ENCODE data around the gene SUV39H2.

The SUV39H2 gene

DNA sequence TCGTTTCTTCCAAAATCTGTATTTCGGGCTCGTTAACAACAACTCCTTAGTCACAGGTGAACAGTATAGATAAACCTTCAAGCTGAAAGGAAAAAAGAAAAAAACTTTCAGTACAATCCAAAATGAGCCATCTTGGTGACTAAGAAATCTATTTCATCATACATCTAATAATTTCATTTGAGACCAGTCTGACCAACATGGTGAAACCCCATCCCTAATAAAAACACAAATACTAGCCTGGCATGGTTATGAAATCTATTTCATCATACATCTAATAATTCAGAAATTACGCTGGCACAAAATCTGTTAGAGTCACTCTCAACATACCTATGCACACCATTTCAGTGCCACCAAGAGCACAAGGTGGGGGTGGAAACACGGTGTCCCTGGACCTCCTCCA, 66.4 kb downstream of the SUV39H2 start:
- in situ Hi-C loops (cut with MboI; ENCODE audit: low sequenced_read_pairs, unreplicated experiment), result no loop called here

DNA sequence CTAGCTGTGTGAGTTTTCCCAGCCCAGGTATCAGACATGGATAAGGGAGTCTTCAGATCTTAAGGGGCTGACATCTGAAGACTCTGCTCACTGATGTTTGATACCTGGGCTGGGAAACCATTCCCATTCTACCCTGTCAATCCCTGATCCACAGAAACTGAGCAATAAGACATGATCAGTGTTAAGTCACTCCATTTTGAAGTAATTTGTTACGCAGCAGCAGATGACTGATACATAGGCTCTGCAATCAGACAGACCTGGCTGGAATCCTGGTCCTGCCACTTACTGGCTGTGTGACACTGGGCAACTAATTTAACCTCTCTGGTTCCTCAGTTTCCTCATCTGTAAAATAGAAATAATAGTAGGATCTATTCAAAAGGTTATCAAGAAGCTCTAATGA, 68.6 kb downstream of the SUV39H2 start:
- DNase-seq (ENCODE audit: low spot score), result no peak
- TF ChIP-seq, protein P1, sequence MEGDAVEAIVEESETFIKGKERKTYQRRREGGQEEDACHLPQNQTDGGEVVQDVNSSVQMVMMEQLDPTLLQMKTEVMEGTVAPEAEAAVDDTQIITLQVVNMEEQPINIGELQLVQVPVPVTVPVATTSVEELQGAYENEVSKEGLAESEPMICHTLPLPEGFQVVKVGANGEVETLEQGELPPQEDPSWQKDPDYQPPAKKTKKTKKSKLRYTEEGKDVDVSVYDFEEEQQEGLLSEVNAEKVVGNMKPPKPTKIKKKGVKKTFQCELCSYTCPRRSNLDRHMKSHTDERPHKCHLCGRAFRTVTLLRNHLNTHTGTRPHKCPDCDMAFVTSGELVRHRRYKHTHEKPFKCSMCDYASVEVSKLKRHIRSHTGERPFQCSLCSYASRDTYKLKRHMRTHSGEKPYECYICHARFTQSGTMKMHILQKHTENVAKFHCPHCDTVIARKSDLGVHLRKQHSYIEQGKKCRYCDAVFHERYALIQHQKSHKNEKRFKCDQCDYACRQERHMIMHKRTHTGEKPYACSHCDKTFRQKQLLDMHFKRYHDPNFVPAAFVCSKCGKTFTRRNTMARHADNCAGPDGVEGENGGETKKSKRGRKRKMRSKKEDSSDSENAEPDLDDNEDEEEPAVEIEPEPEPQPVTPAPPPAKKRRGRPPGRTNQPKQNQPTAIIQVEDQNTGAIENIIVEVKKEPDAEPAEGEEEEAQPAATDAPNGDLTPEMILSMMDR (IDR thresholded peaks at IDR 0.05; ENCODE audit: borderline replicate concordance, control extremely low read depth, extremely low read depth, insufficient read depth, missing control alignments), result no peak

More for the DNA sequence above, 66.4 kb downstream of the SUV39H2 start:
- no peak for DNase-seq (ENCODE audit: low spot score)
- TF ChIP-seq, protein P1 (IDR thresholded peaks at IDR 0.05; ENCODE audit: borderline replicate concordance, control extremely low read depth, extremely low read depth, insufficient read depth, missing control alignments), result no peak

DNA sequence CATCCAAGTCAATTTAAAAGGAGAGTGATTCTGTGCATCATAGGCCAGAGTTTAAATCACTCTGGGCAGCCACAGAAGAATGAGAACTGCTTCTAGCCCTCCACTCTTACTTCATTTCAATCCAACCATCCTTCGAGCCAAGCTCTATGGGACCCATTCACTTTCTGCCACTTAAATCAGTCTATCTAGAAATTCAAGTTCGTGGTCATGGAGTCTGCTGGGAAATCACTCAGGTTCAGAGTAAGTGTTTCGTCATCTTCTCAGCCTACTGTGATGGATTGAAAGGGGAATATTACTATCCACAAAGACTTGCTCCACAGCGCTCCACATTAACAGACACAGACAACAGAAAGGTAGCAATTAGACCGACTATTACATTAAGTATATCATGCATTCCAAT, 70.6 kb downstream of the SUV39H2 start:
- in situ Hi-C loops (cut with MboI; ENCODE audit: low sequenced_read_pairs, unreplicated experiment), result no loop called here

More for the DNA sequence above, 68.6 kb downstream of the SUV39H2 start:
- in situ Hi-C loops (cut with MboI; ENCODE audit: low sequenced_read_pairs, unreplicated experiment), result no loop called here

DNA sequence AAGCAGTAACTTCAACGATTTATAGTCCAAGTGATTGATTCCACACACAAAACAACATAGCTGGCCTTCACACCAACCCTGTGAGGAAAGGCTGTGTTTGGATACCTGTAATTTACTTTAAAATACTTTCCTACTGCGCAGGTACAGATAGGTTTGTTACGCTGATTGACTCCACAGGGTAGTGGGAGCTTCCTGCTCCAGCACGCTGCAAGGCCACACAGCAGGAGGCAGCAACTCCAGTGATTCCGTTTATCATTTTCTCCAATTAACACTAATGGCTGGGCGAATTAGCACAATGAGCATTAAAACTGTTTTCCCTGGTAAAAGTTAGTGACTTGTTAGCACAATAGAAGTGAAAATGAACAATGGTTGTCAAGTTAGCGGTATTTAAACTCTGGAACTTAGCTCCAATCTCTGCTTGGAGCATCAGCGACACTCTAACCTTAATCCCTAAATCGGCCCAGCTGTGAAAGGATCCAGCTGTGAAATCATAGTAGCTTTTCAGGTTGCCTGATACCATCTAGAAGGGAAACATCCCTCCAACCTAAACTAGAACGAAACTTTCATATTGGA, 74.3 kb downstream of the SUV39H2 start:
- TF ChIP-seq, protein P1 (IDR thresholded peaks at IDR 0.05; ENCODE audit: borderline replicate concordance, control extremely low read depth, extremely low read depth, insufficient read depth, missing control alignments), result no peak
- in situ Hi-C loops (cut with MboI; ENCODE audit: low sequenced_read_pairs, unreplicated experiment), result loop anchor here (25.0 kb wide), 1 partner anchor 441 kb away; no protein-coding TSS in a partner anchor
- no peak for DNase-seq (ENCODE audit: low spot score)

More for the DNA sequence above, 70.6 kb downstream of the SUV39H2 start:
- TF ChIP-seq, protein P1 (IDR thresholded peaks at IDR 0.05; ENCODE audit: borderline replicate concordance, control extremely low read depth, extremely low read depth, insufficient read depth, missing control alignments), result no peak
- DNase-seq (ENCODE audit: low spot score), result no peak

DNA sequence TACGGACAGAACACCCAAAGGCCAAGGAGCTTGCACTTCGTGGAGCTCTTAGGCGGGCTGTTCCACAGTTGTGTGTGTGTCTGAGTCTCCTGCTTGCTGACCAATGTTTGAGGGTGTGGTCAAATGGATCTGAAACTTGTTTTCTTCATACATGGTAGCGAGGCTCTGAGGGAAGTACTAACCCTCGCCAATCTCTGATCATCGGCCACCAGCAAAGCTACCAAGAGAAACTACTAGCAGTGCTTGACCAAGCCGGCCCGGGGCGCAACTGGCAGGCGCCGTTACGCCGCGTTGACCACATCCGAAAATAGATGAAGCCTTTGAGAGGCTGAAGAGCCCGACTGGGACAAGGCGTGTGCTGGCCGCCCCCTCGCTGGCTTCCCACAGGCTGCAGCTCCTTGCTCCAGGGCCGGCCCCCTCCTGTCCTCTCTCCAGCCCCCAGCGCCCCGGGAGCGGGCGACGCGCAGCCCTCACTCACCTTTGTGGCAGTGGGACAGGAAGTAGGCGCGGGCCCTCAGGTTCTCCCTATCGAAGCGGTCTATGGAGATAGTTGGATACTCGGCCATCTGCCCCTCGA, 74.8 kb downstream of the SUV39H2 start:
- no peak for DNase-seq (ENCODE audit: low spot score)

More for the DNA sequence above, 74.8 kb downstream of the SUV39H2 start:
- in situ Hi-C loops (cut with MboI; ENCODE audit: low sequenced_read_pairs, unreplicated experiment), result loop anchor here (25.0 kb wide), 1 partner anchor 441 kb away; no protein-coding TSS in a partner anchor
- TF ChIP-seq, protein P1 (IDR thresholded peaks at IDR 0.05; ENCODE audit: borderline replicate concordance, control extremely low read depth, extremely low read depth, insufficient read depth, missing control alignments), result no peak

All from GM13976 (cell line).